ENCODE measurements around the gene RPL28.

Gene RPL28

DNA sequence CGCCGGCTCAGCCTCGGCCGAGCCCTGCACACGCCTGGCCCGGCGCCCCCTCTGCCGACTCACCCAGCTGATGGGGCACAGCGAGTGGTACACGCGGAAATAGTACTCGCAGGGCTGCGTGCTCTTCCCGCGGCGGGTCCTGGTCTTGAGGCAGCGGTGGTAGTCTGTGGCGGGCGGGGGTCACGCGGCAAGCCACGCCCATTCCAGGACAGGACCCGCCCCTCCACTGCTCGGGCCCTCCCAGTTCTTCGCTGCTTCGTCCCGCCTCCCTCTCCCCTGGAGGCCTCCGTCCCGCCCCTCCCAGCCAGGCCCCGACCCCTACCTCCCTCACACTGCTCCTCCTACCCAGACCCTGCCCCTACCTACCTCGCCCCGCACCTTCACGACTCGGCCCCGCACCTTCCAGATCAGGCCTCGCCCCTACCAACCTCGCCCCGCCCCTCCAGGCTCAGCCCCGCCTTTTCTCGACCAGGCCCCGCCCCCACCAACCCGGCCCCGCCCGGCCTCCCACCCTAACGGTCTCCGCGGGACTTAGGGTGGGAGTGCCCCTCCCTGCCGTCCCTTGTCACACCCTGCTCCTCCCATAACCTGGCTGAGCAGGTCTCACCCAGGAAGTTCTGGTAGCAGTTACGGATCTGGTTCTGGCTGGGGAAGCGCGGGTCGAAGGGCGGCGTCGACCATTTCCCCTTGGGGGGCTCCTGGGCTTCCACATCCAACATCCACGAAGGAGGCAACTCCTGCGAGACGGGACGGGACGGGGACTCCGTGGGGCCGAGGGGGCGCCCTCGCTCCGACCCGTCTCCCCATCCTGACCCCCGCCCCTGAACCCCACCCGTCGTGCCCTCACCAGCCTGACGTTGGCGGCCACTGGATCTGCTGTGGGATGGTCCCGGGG is 31.7 kb upstream of the RPL28 start:
- DNase-seq, result peak in 1 of 2 experiments; percentile 18

DNA sequence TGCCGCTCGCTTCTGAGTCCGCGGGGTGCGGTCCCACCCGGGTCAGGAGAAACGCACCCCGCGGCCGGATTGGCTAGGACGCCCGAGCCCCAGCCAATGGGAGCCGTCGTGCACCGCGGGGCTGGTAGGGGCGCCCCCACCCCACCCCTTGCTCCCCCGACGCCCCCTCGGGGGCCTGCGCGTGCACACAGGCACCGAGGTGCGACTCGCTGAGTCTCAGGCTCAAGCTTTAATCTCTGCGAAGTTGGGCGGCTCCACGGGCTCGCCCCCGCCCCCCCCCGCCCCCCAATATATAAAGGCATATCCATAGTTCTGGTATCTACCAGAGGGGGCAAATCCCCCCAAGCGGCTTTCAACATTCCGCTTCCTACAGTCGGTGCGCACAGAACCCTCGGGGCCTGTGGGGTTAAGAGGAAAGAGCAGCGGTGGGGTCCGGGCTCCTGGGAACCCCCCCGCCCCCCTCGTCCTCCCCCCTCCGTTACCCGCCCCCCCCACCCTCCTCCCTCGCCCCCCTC is 31.0 kb upstream of the RPL28 start, which contains the start of gene COX6B2:
Gene COX6B2, minus strand, starts transcription at position 22 of the 515 bp plus-strand sequence. CDS start 198 bp downstream, outside the sequence.
- DNase-seq, result no peak

GRCh38 chr19:55355213-55355821 is 30.4 kb upstream of the RPL28 start:
- no peak for DNase-seq

GRCh38 chr19:55358493-55358892 is 27.2 kb upstream of the RPL28 start:
- no peak for DNase-seq

DNA sequence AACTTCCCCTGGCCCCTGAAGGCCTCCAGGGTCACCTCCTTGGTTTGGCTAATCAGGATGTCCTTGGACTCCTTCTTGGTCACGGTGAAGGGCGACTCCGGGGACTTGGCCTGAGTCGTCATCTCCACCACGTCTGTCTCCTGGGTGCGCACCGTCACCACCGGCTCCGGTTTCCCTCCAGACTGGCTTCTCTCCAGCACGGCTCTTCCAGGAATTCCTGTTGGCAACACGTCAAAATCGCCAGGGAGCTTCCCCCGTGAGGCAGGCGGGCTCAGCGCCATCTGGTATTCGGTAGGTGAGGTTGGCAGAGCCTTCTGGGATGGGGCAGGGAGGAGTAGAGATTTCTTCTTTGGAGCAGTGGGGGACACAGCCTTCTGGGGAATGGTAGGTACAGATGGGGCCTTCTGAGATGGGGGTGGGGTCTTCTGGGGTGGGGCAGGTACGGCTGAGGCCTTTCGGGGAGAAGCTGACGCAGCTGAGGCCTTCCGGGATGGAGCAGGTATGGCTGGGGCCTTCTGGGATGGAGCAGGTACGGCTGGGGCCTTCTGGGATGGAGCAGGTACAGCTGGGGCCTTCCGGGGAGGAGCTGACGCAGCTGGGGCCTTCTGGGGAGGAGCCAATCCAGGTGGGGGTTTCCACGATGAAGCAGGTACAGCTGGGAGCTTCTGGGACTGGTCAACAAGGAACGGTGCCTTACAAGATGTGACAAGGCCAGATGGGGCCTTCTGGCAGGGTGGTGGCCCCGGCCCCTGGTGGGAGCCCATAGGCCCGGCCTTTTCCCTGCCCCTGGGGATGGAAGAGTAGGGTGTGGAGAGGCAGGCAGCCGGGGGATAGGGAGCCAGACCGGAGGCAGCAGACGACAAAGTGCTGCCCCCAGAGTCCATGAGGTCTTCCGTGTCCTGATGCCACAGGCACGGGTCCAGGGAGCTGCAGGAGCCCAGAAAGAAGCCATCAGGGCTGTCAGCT is 26.5 kb upstream of the RPL28 start:
- DNase-seq, result no peak

DNA sequence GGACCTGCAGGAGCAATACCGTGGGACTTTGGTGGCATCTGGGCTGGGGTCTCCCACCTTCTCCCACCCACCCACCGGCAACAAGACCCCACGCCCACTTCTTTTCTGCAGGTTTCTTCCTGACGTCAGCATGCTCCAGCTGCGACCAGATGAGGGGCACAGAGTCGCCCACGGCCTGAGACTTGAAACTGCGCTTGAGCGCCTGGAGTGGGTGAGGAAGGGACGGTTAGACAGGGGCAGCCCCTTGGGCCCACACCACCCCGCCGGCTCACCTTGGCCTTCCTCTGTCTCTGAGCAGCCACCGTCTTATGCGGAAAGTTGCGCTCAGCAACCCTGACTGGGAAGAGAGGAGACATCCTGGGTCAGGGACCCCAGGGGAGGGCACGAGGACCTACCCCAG is 24.8 kb upstream of the RPL28 start:
- no peak for DNase-seq

- no peak for DNase-seq
These were observed 23.4 kb upstream of the RPL28 start for GRCh38 chr19:55362174-55362989.

DNA sequence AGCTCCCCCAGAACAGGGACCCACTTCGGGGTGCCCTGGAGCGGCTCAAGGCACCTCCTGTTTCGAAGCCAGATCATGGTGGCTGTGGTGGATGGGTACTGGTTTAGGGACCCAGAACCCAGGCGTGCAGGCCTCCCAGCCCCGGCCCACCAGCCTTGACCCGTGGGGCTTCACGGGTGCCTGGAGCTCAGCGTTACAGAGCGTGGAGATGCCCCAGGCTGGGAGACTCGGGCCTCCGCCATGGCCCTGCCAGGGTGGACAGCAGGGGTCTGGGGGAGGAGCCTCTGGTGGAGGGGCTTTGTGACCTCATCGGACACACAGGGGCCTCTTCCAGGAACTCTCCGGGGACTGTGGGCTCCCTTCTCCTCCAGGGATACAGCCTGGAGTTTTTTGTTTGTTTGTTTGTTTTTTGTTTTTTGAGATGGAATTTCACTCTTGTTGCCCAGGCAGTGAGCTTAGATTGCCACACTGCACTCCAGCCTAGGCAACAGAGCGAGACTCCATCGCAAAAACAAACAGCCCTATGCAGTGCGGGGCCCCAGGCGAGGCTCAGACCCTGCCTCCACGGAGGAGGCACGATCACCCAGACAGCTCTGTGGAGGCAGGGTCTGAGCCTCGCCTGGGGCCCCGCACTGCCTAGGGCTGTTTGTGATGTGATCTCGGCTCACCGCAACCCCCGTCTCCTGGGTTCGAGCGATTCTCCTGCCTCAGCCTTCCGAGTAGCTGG is 22.6 kb upstream of the RPL28 start, which contains the start of gene GARIN5B:
Gene GARIN5B, minus strand, starts transcription at position 271 of the 727 bp plus-strand sequence. Its CDS starts 194 bp downstream, at position 77.
- DNase-seq, result peak in 1 of 2 experiments; percentile 9

- DNase-seq, result no peak
These were observed 20.5 kb upstream of the RPL28 start for GRCh38 chr19:55365245-55365644.

DNA sequence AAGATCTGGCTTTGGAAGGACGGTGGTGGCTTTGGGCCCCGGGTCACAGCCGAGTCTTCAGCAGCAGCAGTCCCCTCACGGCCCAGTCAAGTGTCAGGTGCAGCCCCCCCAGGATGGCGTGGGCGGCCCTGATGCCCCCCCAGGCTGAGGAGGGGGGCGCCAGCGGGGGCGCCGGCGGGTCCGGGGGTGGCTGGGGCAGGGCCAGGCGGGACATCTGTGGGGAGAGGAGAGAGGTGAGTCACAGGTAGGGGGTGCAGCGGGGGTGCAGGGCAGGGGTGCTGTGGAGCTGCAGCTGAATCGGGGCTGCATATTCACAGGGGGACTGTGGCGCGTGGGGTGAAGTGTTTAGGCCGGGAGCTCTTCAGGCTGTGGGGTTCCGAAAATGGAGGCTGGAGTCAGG is 19.8 kb upstream of the RPL28 start:
- DNase-seq, result no peak

- DNase-seq, result no peak
These were observed 18.9 kb upstream of the RPL28 start for GRCh38 chr19:55366790-55367189.

- no peak for DNase-seq
These were observed 17.6 kb upstream of the RPL28 start for GRCh38 chr19:55368106-55368505.

DNA sequence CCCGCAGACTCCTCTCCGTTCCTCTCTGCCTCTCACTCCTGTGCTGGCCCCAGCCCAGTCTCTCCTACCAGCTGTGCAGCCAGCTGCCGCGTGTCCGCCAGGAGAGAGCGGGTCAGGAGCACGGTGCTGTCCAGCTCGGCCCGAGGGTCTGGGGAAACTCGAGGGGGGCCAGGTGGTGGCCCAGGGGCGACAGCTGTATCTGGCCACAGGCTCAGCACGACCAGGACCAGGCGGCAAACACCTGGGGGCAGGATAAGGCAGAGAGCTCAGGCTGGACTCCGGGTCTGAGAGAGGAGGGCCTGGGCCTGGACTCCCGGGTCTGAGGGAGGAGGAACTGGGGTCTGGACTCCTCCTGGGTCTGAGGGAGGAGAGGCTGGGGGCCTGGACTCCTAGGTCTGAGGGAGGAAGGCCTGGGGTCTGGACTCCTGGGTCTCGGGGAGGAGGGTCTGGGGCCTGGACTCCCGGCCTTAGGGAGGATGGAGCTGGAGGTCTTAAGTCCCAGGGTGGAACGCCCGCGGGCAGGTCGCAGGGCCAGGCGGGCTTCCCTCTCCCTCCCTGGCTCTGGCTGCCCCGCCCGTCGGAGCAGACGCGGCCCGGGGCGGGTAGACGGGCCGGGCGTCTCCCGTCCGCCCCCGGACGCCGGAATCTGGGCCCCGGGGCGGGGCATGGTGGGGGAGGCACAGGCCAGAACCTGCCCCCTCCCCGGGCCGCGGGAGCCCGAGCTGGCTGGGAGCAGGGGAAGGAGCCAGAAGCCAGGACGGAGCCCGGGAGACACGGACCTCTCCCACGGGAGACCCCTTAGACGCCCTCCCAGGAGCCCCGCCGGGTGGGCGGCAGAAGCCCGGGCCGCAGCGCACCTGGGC is 16.8 kb upstream of the RPL28 start:
- DNase-seq, result no peak

DNA sequence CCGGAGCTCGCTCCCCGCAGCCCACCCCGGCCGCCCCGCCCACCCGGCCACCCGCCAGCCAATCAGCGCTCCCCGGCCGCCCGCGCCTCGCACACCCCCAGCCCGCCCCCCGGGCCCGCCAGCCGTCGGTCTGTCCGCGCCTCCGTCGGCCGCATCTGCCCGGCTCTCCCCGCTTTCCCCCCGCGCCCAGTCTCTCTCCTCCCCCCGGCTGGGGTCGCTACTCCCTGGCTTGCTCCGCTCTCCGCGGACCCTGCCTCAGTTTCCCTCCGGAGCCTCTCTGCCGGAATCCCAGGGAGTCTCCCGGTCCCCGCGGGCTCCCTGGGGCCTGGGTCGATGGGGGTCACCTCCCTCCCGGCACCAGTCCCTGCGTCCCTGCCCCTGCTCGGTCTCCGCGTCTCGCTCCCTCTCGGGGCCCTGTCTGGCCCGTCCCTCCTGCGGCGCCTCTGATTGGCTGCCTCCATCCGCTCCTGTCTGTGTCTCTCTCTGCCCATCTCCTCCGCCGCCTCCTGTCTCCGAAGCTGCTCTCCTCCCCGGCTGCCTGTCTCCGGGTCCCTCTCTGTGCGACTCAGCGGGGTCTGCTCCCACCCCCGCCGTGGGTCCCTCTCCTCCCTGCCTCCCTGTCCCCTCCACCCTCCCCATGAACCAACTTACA is 16.0 kb upstream of the RPL28 start:
- DNase-seq, result peak in 1 of 2 experiments; percentile 13

DNA sequence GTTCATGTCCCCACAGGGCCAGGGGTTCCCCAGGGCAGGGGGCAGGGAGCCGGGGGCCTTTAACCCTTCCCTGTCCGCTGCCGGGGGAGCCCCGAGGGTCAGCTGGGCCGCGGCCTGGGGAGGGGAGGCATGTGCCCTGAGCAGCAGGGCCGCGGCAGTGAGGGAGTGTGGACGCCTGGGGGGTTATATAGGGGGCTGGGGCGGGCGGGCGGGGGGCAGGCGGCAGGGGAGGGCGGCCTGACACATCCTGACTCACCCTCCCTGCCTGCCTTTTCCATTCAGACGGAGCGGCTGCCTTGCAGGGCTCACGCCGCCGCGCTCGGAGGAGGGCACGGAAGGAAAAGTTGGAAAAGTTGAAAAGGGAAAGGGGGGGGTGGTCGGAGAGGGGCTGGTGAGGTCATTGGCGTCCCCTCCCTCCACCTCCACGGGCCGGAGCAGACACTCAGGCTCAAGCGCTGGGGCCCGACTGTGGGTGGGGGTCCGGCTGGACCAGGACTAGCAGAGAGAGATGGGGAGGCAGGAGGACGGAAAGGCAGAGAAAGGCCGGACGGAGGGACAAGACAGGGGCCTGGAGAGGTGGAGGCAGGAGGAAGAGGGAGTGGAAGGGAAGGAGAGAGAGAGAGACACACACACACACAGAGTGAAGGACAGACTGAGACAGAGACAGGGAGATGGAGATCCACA is 15.3 kb upstream of the RPL28 start, which contains the start of gene IL11:
Gene IL11, minus strand, starts transcription at position 159 of the 684 bp plus-strand sequence. Its CDS starts 153 bp downstream, at position 6.
- DNase-seq, result no peak

GRCh38 chr19:55372316-55373081 is 13.2 kb upstream of the RPL28 start:
- DNase-seq, result no peak

- DNase-seq, result no peak
These were observed 12.3 kb upstream of the RPL28 start for GRCh38 chr19:55373306-55373992.
